H1 (cell line): ENCODE results near the gene HES1. TPM values are rescaled to one million over a fixed set of nuclear protein-coding genes. Genes with fewer than 3 reads are reported as not detected.

Experiments used
- ASH2L ChIP-seq: fragments of 200-600, 300-600 bp; sonication (generic); IDR thresholded peaks from one replicate; pipeline ENCODE4 v1.7.1; 2017; ENCODE audit warnings: low read length
- CBX8 ChIP-seq: fragments of 300-800, 300-1000 bp; sonication (generic); IDR thresholded peaks from 2 replicates; pipeline ENCODE4 v1.7.1; 2016; ENCODE audit warnings: low read depth, low read length, borderline replicate concordance
- CHD2 ChIP-seq: IDR thresholded peaks from 2 replicates; pipeline ENCODE4 v1.6.1; 2012; ENCODE audit warnings: low read length, improper control_type of control experiment
- CTBP2 ChIP-seq: IDR thresholded peaks from 2 replicates; pipeline ENCODE4 v1.7.0; 2011; ENCODE audit warnings: borderline replicate concordance, mild to moderate bottlenecking, moderate library complexity, mixed read lengths, low read length; ENCODE audit not compliant: insufficient read depth, insufficient read length
- EGR1 ChIP-seq: IDR thresholded peaks from 2 replicates; pipeline ENCODE4 v1.6.1; 2011; ENCODE audit warnings: low read depth, low read length, borderline replicate concordance
- GABPA ChIP-seq: IDR thresholded peaks from 2 replicates; pipeline ENCODE4 v1.6.1; 2011; ENCODE audit warnings: mild to moderate bottlenecking, low read length, moderate library complexity, borderline replicate concordance; ENCODE audit not compliant: insufficient read depth
- GTF2F1 ChIP-seq: IDR thresholded peaks from 2 replicates; pipeline ENCODE4 v1.6.1; 2012; ENCODE audit warnings: low read depth, low read length, improper control_type of control experiment, borderline replicate concordance
- HDAC2 ChIP-seq, 2 experiments: fragments of 300-600 bp in 1 of 2; sonication (generic) in 1 of 2; IDR thresholded peaks; 2 replicates each; pipeline ENCODE4 v1.6.1; 2011 to 2012; ENCODE audit warnings: low read depth in 2 of 2, low read length in 2 of 2, mild to moderate bottlenecking in 2 of 2, moderate library complexity in 2 of 2, borderline replicate concordance in 1 of 2, inconsistent platforms in 1 of 2
- HDAC6 ChIP-seq: IDR thresholded peaks from one replicate; pipeline ENCODE4 v1.7.1; 2012; ENCODE audit warnings: low read depth, mild to moderate bottlenecking, inconsistent platforms, low read length, moderate library complexity
- JUN ChIP-seq: IDR thresholded peaks from 2 replicates; pipeline ENCODE4 v1.6.1; 2011; ENCODE audit warnings: low read depth, mild to moderate bottlenecking, improper control_type of control experiment, low read length
- JUND ChIP-seq: IDR thresholded peaks from 2 replicates; pipeline ENCODE4 v1.6.1; 2011; ENCODE audit warnings: mild to moderate bottlenecking, improper control_type of control experiment, low read length
- NANOG ChIP-seq: IDR thresholded peaks from 2 replicates; pipeline ENCODE4 v1.6.1; 2011; ENCODE audit warnings: low read length, low read depth, mild to moderate bottlenecking, inconsistent platforms; ENCODE audit not compliant: insufficient read depth, poor library complexity, severe bottlenecking
- POLR2A ChIP-seq, 2 experiments: IDR thresholded peaks; 1 replicate in 1 of 2; 2 replicates in 1 of 2; pipeline ENCODE4 v1.6.1; 2011; ENCODE audit warnings: low read depth in 2 of 2, low read length in 2 of 2, mild to moderate bottlenecking in 2 of 2; ENCODE audit errors: control extremely low read depth in 1 of 2
- RAD21 ChIP-seq, 2 experiments: IDR thresholded peaks in 1 of 2; conservative IDR thresholded peaks in 1 of 2; 2 replicates each; pipeline ENCODE4 v1.6.1; 2011; ENCODE audit warnings: low read depth in 2 of 2, low read length in 2 of 2, improper control_type of control experiment in 1 of 2, inconsistent platforms in 1 of 2, mild to moderate bottlenecking in 1 of 2, moderate library complexity in 1 of 2
- RBBP5 ChIP-seq: IDR thresholded peaks from 2 replicates; pipeline ENCODE4 v1.7.1; 2012; ENCODE audit warnings: low read depth, mild to moderate bottlenecking, inconsistent platforms, low read length, moderate library complexity, borderline replicate concordance
- SP2 ChIP-seq: IDR thresholded peaks from 2 replicates; pipeline ENCODE4 v1.6.1; 2012; ENCODE audit warnings: mild to moderate bottlenecking, low read length, inconsistent platforms
- SP4 ChIP-seq: IDR thresholded peaks from 2 replicates; pipeline ENCODE4 v1.6.1; 2012; ENCODE audit warnings: low read length, inconsistent platforms
- YY1 ChIP-seq: IDR thresholded peaks from 2 replicates; pipeline ENCODE4 v1.6.1; 2011; ENCODE audit warnings: low read depth, mild to moderate bottlenecking, low read length
- ZNF274 ChIP-seq: IDR thresholded peaks from 2 replicates; pipeline ENCODE4 v1.7.0; 2012; ENCODE audit warnings: low read length, borderline replicate concordance; ENCODE audit errors: extremely low read depth
- polyA plus RNA-seq, 7 experiments: library from polyadenylated mRNA; depleted of rRNA in 3 of 7; stranded (reverse) in 5 of 7; unstranded in 2 of 7; fragments of >200 nt in 5 of 7; fragments of 200-250 nt in 2 of 7; gene quantifications; 1 replicate in 5 of 7; 2 replicates in 1 of 7; 4 replicates in 1 of 7; pipeline versions ENCODE4 v1.2.1 to v1.2.3, GENCODE V29; 2011 to 2013; ENCODE audit warnings: missing spikeins in 2 of 7, mixed read lengths in 2 of 7
- total RNA-seq: library from RNA; stranded (reverse); fragmentation: NEBNext Ultra II Directional; extraction: Animal tissue kit (Norgen Biotek cat#: 25700); gene quantifications from 2 replicates; pipeline ENCODE4 v1.2.1, GENCODE V29; 2021
- TF ChIP-seq, protein P1 (sequence below): IDR thresholded peaks from 2 replicates; pipeline ENCODE4 v1.6.1; 2012; ENCODE audit warnings: inconsistent platforms
- TF ChIP-seq, protein P2 (sequence below): IDR thresholded peaks from 2 replicates; pipeline ENCODE4 v1.6.1; 2012; ENCODE audit warnings: low read length, inconsistent platforms

Gene HES1
- total and polyA plus RNA-seq, 2 of the 8 experiments (the other 6 are each of a cell fraction or from before 2014, with no cell fraction given): 7.9 to 12.9 TPM

DNA sequence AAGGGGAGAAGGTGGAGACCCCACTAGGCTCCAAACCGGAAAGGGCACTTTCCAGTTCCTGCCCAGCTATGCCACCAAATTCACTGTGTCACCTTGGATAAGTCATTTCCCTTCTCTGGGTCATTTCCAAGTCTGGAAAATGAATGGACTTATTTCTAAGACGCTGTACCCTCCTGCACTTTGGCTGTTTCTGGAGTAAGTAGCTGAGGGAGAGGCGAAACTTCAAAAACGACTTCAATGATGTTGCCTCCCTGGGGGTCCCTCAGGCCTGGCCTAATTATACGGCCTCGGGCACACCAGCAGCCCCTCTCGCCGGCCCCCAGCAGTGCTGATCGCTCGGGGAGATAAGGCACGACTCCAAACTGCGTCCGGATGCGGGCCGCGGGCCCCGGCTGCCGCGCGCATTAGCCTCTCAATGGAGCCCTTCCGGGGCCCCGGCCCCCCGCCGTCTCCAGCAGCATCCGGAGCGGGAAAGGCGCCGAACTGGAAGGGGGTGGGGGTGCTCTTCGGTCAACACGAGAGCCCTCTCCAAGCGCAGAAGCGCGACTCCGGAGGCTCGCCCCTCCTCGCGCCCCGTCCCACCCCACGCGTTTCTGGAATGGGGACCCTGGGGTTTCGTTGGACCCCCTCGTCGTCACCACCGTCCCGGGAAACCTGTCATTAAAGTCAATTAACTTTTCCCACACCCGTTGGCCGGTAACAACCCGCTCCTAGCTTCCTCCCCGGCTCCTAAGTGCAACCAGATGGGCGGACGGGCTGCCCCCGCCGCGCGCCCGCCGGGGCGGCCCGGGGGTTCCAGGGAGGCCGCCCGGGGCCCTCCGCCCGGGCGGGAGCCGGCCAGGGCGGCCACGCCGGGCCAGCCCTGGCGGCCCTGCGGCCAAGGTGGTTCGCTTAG, 4.8 kb downstream of the HES1 start (continued):
- TF ChIP-seq HDAC6: no peak
- TF ChIP-seq ZNF274: no peak
- peak; percentile 71 for TF ChIP-seq NANOG
- TF ChIP-seq CTBP2: peak; percentile 76
- TF ChIP-seq JUN: no peak
- TF ChIP-seq RBBP5: 0 out of 2 replicates have a peak, but pooled peaks have one; percentile 26
- TF ChIP-seq HDAC2 (IDR thresholded peaks at IDR 0.05; ENCODE audit: borderline replicate concordance in 1 of 2, low read depth in 2 of 2, low read length in 2 of 2): peak; percentile 74 to 87; a peak in 3 of 4 replicates
- no peak for TF ChIP-seq CHD2
- no peak for TF ChIP-seq SP4
- TF ChIP-seq, protein P1, sequence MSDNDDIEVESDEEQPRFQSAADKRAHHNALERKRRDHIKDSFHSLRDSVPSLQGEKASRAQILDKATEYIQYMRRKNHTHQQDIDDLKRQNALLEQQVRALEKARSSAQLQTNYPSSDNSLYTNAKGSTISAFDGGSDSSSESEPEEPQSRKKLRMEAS: peak; percentile 56; the same call in 1 of the 2 replicates
- TF ChIP-seq SP2: no peak
- TF ChIP-seq GABPA: 0 out of 2 replicates have a peak, but pooled peaks have one; percentile 21
- no peak for TF ChIP-seq JUND
- no peak for TF ChIP-seq CBX8
- TF ChIP-seq YY1: 0 out of 2 replicates have a peak, but pooled peaks have one; percentile 26
- TF ChIP-seq ASH2L: peak; percentile 56
- TF ChIP-seq EGR1: no peak
- no peak; a peak in 1 of 3 replicates for TF ChIP-seq POLR2A (IDR thresholded peaks at IDR 0.05; ENCODE audit: control extremely low read depth in 1 of 2, low read depth in 2 of 2, low read length in 2 of 2)
- peak in 1 of 2 experiments; percentile 1; a peak in 1 of 4 replicates for TF ChIP-seq RAD21 (IDR thresholded peaks at IDR 0.05 in 1 of 2, conservative IDR thresholded peaks at IDR 0.05 in 1 of 2; ENCODE audit: low read depth in 2 of 2, low read length in 2 of 2)
- no peak for TF ChIP-seq GTF2F1
- TF ChIP-seq, protein P2, sequence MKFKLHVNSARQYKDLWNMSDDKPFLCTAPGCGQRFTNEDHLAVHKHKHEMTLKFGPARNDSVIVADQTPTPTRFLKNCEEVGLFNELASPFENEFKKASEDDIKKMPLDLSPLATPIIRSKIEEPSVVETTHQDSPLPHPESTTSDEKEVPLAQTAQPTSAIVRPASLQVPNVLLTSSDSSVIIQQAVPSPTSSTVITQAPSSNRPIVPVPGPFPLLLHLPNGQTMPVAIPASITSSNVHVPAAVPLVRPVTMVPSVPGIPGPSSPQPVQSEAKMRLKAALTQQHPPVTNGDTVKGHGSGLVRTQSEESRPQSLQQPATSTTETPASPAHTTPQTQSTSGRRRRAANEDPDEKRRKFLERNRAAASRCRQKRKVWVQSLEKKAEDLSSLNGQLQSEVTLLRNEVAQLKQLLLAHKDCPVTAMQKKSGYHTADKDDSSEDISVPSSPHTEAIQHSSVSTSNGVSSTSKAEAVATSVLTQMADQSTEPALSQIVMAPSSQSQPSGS: no peak
